Stimulated activated CD8-positive, alpha-beta memory T cell treated with anti-CD3 and anti-CD28 coated beads, Interleukin-7, amount 100 ng/mL, for 1 hour (primary cell): Measurements from ENCODE around the gene PRTN3.
"Not testable (repeated sequence)": the region's sequence is repeated elsewhere in the genome, so short reads cannot be mapped to it uniquely, and the experiment has no call there.

Source experiments
- DNase-seq, 2 donors: peaks; one replicate each; pipeline ENCODE4 v3.0.0-alpha.2; 2020; ENCODE audit warnings: low read depth in 2 of 2

The PRTN3 gene

DNA sequence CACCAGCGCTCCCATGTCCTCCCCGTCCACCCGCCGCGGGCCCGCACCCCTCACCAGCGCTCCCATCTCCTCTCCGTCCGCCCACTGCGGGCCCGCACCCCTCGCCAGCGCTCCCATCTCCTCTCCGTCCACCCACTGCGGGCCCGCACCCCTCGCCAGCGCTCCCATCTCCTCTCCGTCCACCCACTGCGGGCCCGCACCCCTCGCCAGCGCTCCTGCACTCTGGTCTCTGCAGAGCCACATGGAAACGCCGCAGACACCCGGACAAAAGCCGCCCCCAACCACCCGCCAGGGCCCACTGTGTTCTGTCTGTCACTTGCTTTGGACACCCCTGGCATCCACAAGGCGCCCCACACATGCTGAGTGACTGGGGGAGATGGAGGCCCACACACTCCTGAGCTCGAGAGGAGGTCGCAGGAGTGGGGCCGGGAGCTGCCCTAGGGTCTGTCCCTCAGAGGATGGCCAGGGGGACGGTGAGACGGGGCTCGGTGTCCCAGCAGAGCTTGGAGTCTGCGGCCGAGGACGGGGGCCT, 26.0 kb downstream of the PRTN3 start:
- DNase-seq = no peak

- DNase-seq = no peak
Measured at GRCh38 chr19:867301-867793, 26.5 kb downstream of the PRTN3 start.

DNA sequence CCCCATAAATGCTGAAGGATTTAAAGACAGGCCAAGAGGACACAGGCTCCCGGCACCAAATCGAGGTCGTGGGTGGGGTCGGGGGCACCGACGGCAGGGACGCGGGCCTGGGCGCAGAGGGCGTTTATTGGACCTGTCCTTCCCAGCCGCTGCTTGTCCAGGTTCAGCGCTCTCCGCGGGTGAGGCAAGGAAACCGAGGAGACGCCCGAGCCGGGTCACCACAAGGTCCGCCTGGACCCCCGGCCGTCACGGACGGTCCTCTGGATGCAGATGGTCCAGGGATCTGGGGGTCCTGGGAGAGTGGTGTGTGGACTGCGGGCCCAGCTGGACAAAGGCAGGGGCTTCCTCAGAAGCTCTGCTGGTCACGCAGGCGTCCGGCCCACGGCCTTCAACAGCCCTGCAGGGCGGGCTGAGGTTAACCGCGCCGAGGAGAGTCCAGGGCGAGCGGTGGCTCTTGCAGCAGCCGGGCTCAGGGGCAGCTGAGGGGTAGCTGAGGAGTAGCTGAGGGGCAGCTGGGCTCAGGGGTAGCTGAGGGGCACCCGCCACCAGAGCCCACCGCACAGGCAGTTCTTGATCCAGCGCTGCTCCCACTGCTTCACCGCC, 27.2 kb downstream of the PRTN3 start:
- DNase-seq = no peak

DNA sequence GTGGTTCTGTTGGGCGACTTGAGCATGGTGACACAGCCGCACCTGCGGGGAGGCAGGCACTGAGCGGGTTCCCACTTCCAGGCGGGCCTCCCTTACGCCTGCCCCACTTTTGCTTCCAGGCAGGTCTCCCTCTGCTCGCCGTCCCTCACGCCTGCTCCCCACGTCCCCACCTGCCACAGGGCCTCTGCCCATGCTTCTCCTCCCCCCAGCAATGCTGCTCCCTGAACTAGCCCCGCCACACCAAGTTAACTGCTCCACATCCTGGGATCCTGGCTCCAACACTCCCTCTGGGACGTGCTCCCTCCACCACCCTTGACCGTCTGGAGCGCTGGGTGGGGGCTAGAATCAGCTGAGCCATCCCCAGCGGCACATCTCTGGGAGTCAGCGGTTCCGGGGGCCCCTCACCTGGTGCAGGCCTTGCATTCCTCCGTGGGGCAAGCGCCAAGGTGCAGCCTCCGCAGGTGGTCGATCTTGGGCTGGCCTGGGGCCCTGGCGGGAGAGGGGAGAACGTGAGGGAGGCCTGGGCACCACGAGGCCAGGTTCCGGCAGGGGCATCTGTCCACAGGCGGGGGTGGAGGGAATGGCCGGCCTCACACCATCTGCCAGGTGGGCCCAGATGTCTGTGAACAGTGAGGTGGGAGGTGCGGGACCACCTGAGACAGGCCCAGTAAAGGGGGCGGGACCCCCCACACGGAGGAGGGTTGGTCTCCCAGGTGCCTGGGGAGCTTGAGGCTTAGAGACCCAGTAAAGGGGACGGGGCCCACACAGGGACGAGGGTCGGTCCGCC, 27.9 kb downstream of the PRTN3 start:
- no peak for DNase-seq

- no peak for DNase-seq
Measured at GRCh38 chr19:869245-870177, 28.7 kb downstream of the PRTN3 start.

- DNase-seq = no peak
Measured at GRCh38 chr19:870314-870713, 29.5 kb downstream of the PRTN3 start.

- DNase-seq = no peak
Measured at GRCh38 chr19:870963-871401, 30.2 kb downstream of the PRTN3 start.

- no peak for DNase-seq
Measured at GRCh38 chr19:871446-872265, 30.9 kb downstream of the PRTN3 start.

DNA sequence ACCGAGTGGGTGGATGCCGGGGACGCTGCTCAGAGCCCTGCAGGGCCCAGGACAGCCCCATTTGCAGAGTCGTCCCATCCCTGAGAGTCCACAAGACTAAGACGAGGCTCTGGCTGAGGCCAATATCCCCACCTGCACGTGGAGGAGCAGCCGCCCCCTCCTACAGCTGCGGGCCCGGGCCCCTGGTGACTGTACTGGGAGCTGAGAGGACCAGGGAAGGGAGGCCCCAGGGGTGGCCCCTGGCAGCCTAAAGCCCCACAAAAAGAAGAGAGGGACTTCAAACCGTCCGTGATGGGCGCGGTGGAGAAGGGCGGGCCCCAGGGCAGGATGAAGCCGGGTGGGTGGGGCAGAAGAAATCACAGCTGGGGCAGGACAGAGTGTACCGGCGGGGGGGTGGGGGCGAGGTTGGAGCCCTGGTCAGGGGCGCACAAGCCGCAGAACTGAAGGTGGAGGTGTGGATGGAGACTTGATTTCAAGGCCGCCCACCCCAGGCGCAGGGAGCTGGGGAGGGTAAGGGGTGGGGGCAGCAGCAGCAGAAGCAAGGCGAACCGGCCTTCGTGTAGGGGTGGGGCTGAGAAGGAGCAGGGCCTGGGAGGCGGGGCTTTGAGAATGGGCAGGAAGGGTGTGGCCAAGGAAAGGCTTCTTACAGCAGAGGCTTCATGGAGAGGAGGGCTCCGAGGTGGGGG, 31.6 kb downstream of the PRTN3 start:
- DNase-seq = peak; percentile 50 to 52

DNA sequence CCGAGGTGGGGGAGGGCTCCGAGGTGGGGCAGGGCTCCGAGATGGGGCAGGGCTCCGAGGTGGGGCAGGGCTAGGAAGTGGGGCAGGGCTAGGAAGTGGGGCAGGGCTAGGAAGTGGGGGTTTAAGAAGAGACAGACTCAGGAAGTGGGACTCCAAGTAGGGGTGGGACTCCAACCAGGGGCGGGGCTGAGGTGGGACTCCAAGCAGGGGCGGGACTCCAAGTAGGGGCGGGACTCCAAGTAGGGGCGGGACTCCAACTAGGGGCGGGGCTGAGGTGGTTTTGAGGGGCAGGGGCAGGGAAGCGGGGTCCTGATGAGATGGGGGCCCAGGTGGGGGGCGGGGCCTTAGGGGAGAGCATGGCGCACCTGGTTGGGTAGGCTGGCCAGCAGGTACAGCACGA, 32.3 kb downstream of the PRTN3 start:
- DNase-seq = peak; percentile 43 to 46

- no peak for DNase-seq
Measured at GRCh38 chr19:873561-874041, 32.8 kb downstream of the PRTN3 start.

- no peak for DNase-seq
Measured at GRCh38 chr19:875265-875879, 34.6 kb downstream of the PRTN3 start.

GRCh38 chr19:876089-876488, 35.3 kb downstream of the PRTN3 start:
- DNase-seq = no peak

- DNase-seq = no peak
Measured at GRCh38 chr19:876780-877314, 36.0 kb downstream of the PRTN3 start.

DNA sequence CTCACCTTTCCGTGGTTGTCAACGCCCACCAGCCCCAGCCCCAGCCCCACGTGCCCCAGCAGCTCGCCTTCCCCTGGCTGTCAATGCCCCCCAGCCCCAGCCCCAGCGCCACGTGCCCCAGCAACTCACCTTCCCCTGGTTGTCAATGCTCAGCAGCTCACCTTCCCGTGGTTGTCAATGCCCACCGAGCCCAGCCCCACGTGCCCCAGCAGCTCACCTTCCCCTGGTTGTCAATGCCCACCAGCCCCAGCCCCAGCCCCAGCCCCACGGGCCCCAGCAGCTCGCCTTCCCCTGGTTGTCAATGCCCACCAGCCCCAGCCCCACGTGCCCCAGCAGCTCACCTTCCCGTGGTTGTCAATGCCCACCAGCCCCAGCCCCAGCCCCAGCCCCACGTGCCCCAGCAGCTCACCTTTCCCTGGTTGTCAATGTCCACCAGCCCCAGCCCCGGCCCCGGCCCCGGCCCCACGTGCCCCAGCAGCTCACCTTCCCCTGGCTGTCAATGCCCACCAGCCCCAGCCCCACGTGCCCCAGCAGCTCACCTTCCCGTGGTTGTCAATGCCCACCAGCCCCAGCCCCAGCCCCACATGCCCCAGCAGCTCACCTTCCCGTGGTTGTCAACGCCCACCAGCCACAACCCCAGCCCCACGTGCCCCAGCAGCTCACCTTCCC, 37.3 kb downstream of the PRTN3 start:
- not testable (repeated sequence) for DNase-seq

GRCh38 chr19:878751-879561, 38.2 kb downstream of the PRTN3 start:
- DNase-seq = not testable (repeated sequence)

- DNase-seq = no peak
Measured at GRCh38 chr19:879711-880438, 39.1 kb downstream of the PRTN3 start.
